Right forelimb (tissue), 1 donor: Measurements from ENCODE around the gene IGFL3.

Source experiments
- DNase-seq: peaks from one replicate; pipeline ENCODE4 v3.0.0-alpha.2; 2018

IGFL3 gene

DNA sequence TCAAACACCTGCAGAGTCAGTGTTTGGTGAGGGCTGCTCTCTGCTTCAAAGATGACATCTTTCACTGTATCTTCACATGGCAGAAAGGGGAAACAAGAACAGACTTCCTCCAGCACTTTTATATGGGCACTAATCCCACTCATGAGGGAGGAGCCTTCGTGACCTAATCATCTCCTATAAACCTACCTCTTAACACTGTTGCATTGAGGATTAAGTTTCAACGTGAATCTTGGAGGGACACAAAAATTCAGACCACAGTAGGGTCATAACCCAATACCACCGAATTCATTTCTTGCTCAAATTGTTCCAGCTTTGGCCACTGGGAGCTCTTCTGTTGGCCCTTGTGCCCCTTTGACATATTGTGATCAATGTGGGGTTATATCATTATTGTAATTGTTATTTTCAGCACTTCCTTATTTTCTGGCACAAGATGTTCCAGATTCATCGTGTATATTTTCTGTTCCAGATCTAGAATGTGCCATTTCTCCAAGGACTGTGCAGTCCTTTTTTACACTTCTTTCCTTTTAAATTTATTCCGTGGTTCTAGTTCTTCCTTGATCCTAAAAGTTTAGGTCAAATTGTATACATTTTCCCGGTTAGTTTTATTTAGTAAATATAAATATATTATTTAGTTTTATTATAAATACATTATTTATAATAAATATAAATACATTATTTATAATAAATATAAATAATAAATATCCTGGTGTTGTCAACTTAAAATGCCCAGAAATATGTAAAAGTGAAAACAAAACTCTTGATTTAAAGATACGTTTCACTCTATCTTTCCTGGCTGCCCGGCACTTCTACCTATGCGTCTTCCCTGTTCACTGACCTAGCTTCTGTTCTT lies 48.2 kb downstream of the IGFL3 start:
- no peak for DNase-seq

DNA sequence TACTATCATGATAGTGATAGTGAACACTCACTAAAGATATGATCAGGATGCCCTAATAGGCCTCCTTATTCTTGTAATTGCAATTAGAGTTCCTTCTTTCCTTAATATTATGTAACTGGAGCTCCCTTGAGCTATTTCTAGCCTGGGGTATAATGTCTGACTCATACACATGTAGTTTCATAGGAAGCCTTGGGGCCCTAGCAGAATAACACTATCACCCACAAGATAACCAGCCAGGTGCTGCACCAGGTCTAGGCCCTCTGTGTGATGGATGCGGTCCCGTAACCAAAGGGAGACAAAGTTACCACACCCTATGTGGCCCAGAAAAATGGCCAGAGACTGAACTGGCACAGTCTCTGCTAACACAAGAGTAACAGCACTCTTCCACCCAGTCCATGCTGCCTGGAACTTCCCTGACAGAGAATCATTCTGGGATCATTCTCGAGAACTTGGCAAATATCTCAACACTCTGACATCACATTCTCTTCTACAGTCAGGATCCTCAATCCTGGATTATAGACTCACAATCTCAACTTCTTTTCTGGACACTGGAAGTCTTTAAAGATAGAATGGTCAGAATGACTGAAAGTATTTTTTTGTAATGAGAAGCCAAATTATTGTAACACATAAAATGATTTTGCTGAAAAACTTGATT lies 51.1 kb downstream of the IGFL3 start:
- no peak for DNase-seq
